Liver (tissue), 9 donors: Measurements from ENCODE around the gene COL8A1. TPM values are rescaled to one million over a fixed set of nuclear protein-coding genes. Genes with fewer than 3 reads are reported as not detected.

ENCODE experiments used
- DNase-seq: peaks from one replicate; pipeline ENCODE4 v3.0.0-alpha.2; 2017; ENCODE audit warnings: low spot score
- H3K27ac ChIP-seq, 2 donors: one replicate each; pipeline ENCODE4 v1.7.0; 2013; ENCODE audit warnings: inconsistent platforms in 2 of 2, low read length in 2 of 2, control low read depth in 1 of 2, low read depth in 1 of 2, mild to moderate bottlenecking in 1 of 2
- H3K27me3 ChIP-seq, 4 donors: one replicate each; pipeline versions ENCODE4 v1.6.1 to v1.7.0; 2013; ENCODE audit warnings: low read length in 3 of 4, inconsistent platforms in 1 of 4, mild to moderate bottlenecking in 1 of 4, moderate library complexity in 1 of 4; ENCODE audit not compliant: control insufficient read depth in 4 of 4, insufficient read depth in 4 of 4
- H3K36me3 ChIP-seq, 4 donors: one replicate each; pipeline versions ENCODE4 v1.6.1 to v1.7.0; 2013; ENCODE audit warnings: low read length in 3 of 4, mild to moderate bottlenecking in 3 of 4, low read depth in 1 of 4, moderate library complexity in 1 of 4; ENCODE audit not compliant: control insufficient read depth in 4 of 4, insufficient read depth in 3 of 4
- H3K4me1 ChIP-seq, 4 donors: one replicate each; pipeline versions ENCODE4 v1.6.1 to v1.7.0; 2013; ENCODE audit warnings: low read length in 3 of 4, mild to moderate bottlenecking in 3 of 4, moderate library complexity in 1 of 4; ENCODE audit not compliant: control insufficient read depth in 4 of 4, insufficient read depth in 4 of 4
- H3K4me3 ChIP-seq, 3 donors: one replicate each; pipeline versions ENCODE4 v1.6.1 to v1.7.0; 2013; ENCODE audit warnings: low read length in 3 of 3, control low read depth in 1 of 3, low read depth in 1 of 3, mild to moderate bottlenecking in 1 of 3
- H3K9ac ChIP-seq, 2 donors: one replicate each; pipeline ENCODE4 v1.7.0; 2013; ENCODE audit warnings: low read length in 2 of 2, mild to moderate bottlenecking in 2 of 2, moderate library complexity in 2 of 2, control low read depth in 1 of 2, low read depth in 1 of 2
- H3K9me3 ChIP-seq, 4 donors: one replicate each; pipeline versions ENCODE4 v1.6.1 to v1.7.0; 2013; ENCODE audit warnings: low read length in 3 of 4; ENCODE audit not compliant: control insufficient read depth in 4 of 4
- ATF3 ChIP-seq: IDR thresholded peaks from 2 replicates; pipeline ENCODE4 v1.6.1; 2016; ENCODE audit warnings: antibody characterized with exemption
- EGR1 ChIP-seq, 2 donors: IDR thresholded peaks; 2 replicates each; pipeline ENCODE4 v1.6.1; 2016 to 2018; ENCODE audit warnings: antibody characterized with exemption in 2 of 2, low read depth in 2 of 2
- FOXA1 ChIP-seq: IDR thresholded peaks from 2 replicates; pipeline ENCODE4 v1.6.1; 2016; ENCODE audit warnings: antibody characterized with exemption
- FOXA2 ChIP-seq: IDR thresholded peaks from 2 replicates; pipeline ENCODE4 v1.6.1; 2016; ENCODE audit warnings: antibody characterized with exemption
- GABPA ChIP-seq, 2 donors: IDR thresholded peaks in 1 of 2; conservative IDR thresholded peaks in 1 of 2; 2 replicates each; pipeline ENCODE4 v1.6.1; 2016; ENCODE audit warnings: antibody characterized with exemption in 2 of 2, mild to moderate bottlenecking in 1 of 2, moderate library complexity in 1 of 2
- HNF4A ChIP-seq, 2 donors: conservative IDR thresholded peaks; 2 replicates each; pipeline ENCODE4 v1.6.1; 2016; ENCODE audit warnings: antibody characterized with exemption in 2 of 2, mild to moderate bottlenecking in 2 of 2
- HNF4G ChIP-seq: IDR thresholded peaks from 2 replicates; pipeline ENCODE4 v1.6.1; 2016; ENCODE audit warnings: antibody characterized with exemption
- JUND ChIP-seq, 2 donors: IDR thresholded peaks; 2 replicates each; pipeline ENCODE4 v1.6.1; 2016; ENCODE audit warnings: antibody characterized with exemption in 2 of 2
- NR2F2 ChIP-seq: IDR thresholded peaks from 2 replicates; pipeline ENCODE4 v1.6.1; 2016; ENCODE audit warnings: antibody characterized with exemption
- RAD21 ChIP-seq, 2 donors: IDR thresholded peaks; 2 replicates each; pipeline ENCODE4 v1.6.1; 2016; ENCODE audit warnings: antibody characterized with exemption in 2 of 2, mild to moderate bottlenecking in 2 of 2
- RXRA ChIP-seq, 2 donors: IDR thresholded peaks; 2 replicates each; pipeline ENCODE4 v1.6.1; 2017 to 2018; ENCODE audit warnings: antibody characterized with exemption in 2 of 2, mild to moderate bottlenecking in 1 of 2
- SP1 ChIP-seq: IDR thresholded peaks from 2 replicates; pipeline ENCODE4 v1.6.1; 2018; ENCODE audit warnings: antibody characterized with exemption, mild to moderate bottlenecking
- TAF1 ChIP-seq: conservative IDR thresholded peaks from 2 replicates; pipeline ENCODE4 v1.6.1; 2016; ENCODE audit warnings: antibody characterized with exemption, mild to moderate bottlenecking
- YY1 ChIP-seq: IDR thresholded peaks from 2 replicates; pipeline ENCODE4 v1.6.1; 2016; ENCODE audit warnings: antibody characterized with exemption, mild to moderate bottlenecking
- WGBS: extraction: QIAGEN DNeasy Blood & Tissue Kit; methylation state at CpG from one replicate; pipeline ENCODE4 v1.1.7; 2013; 5-methylcytosine and 5-hydroxymethylcytosine counted together
- polyA plus RNA-seq, 2 donors: library from polyadenylated mRNA; stranded (reverse) in 1 of 2; unstranded in 1 of 2; fragments of 200-250 nt in 1 of 2; fragments of >200 nt in 1 of 2; fragmentation: Nextera tagmentation in 1 of 2; extraction: Ambion mirVana in 1 of 2; gene quantifications; one replicate each; pipeline versions ENCODE4 v1.2.1 to v1.2.3, GENCODE V29; 2013 to 2015
- total RNA-seq, 2 donors: library from RNA; depleted of rRNA; stranded (reverse); fragments of >200 nt; gene quantifications; one replicate each; pipeline ENCODE4 v1.2.3, GENCODE V29; 2014
- TF ChIP-seq, protein P1 (sequence below): fragments of 150-350 bp; IDR thresholded peaks from 2 replicates; pipeline ENCODE4 v1.5.1; 2017; ENCODE audit warnings: improper control_type of control experiment, low read depth, low read length; ENCODE audit not compliant: missing input control
- TF ChIP-seq, protein P2 (sequence below): IDR thresholded peaks from 2 replicates; pipeline ENCODE4 v1.6.1; 2016; ENCODE audit warnings: antibody characterized with exemption, mild to moderate bottlenecking
- TF ChIP-seq, protein P3 (sequence below): IDR thresholded peaks from 2 replicates; pipeline ENCODE4 v1.6.1; 2016; ENCODE audit warnings: antibody characterized with exemption
- TF ChIP-seq, protein P4 (sequence below): IDR thresholded peaks from 2 replicates; pipeline ENCODE4 v1.6.1; 2016; ENCODE audit warnings: antibody characterized with exemption
- donor health status: healthy.
- donor health status: healthy.
- donor health status: healthy.
- donor health status: healthy.
- donor health status: healthy.

COL8A1 gene
- total and polyA plus RNA-seq, 4 donors = 0.14 to 2.2 (median 1.0) TPM

- H3K27me3 ChIP-seq = no peaks in the 10 kb centered on the region
- 43% methylated on average over 3 of the region's 3 CpGs for WGBS
- no peak overlapping the region for H3K9ac ChIP-seq
- H3K9me3 ChIP-seq = no peaks in the 10 kb centered on the region
- H3K4me3 ChIP-seq = no peak overlapping the region
- H3K27ac ChIP-seq = no peak overlapping the region
- no peak for TF ChIP-seq FOXA2
- no peak for TF ChIP-seq HNF4G
- no peak for TF ChIP-seq RAD21 (IDR thresholded peaks at IDR 0.05)
- no peak for TF ChIP-seq RXRA (IDR thresholded peaks at IDR 0.05)
- no peak for TF ChIP-seq NR2F2
- TF ChIP-seq HNF4A (conservative IDR thresholded peaks at IDR 0.05) = no peak
- no peak for TF ChIP-seq ATF3
- no peak for TF ChIP-seq FOXA1
- no peak for TF ChIP-seq JUND (IDR thresholded peaks at IDR 0.05)
- TF ChIP-seq, protein P1, sequence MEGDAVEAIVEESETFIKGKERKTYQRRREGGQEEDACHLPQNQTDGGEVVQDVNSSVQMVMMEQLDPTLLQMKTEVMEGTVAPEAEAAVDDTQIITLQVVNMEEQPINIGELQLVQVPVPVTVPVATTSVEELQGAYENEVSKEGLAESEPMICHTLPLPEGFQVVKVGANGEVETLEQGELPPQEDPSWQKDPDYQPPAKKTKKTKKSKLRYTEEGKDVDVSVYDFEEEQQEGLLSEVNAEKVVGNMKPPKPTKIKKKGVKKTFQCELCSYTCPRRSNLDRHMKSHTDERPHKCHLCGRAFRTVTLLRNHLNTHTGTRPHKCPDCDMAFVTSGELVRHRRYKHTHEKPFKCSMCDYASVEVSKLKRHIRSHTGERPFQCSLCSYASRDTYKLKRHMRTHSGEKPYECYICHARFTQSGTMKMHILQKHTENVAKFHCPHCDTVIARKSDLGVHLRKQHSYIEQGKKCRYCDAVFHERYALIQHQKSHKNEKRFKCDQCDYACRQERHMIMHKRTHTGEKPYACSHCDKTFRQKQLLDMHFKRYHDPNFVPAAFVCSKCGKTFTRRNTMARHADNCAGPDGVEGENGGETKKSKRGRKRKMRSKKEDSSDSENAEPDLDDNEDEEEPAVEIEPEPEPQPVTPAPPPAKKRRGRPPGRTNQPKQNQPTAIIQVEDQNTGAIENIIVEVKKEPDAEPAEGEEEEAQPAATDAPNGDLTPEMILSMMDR = no peak
- TF ChIP-seq GABPA (IDR thresholded peaks at IDR 0.05 in 1 of 2, conservative IDR thresholded peaks at IDR 0.05 in 1 of 2) = no peak
- no peak for TF ChIP-seq SP1
- TF ChIP-seq, protein P2, sequence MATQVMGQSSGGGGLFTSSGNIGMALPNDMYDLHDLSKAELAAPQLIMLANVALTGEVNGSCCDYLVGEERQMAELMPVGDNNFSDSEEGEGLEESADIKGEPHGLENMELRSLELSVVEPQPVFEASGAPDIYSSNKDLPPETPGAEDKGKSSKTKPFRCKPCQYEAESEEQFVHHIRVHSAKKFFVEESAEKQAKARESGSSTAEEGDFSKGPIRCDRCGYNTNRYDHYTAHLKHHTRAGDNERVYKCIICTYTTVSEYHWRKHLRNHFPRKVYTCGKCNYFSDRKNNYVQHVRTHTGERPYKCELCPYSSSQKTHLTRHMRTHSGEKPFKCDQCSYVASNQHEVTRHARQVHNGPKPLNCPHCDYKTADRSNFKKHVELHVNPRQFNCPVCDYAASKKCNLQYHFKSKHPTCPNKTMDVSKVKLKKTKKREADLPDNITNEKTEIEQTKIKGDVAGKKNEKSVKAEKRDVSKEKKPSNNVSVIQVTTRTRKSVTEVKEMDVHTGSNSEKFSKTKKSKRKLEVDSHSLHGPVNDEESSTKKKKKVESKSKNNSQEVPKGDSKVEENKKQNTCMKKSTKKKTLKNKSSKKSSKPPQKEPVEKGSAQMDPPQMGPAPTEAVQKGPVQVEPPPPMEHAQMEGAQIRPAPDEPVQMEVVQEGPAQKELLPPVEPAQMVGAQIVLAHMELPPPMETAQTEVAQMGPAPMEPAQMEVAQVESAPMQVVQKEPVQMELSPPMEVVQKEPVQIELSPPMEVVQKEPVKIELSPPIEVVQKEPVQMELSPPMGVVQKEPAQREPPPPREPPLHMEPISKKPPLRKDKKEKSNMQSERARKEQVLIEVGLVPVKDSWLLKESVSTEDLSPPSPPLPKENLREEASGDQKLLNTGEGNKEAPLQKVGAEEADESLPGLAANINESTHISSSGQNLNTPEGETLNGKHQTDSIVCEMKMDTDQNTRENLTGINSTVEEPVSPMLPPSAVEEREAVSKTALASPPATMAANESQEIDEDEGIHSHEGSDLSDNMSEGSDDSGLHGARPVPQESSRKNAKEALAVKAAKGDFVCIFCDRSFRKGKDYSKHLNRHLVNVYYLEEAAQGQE = no peak
- no peak for TF ChIP-seq EGR1 (IDR thresholded peaks at IDR 0.05; ENCODE audit: low read depth in 2 of 2)
- TF ChIP-seq TAF1 = no peak
- TF ChIP-seq, protein P3, sequence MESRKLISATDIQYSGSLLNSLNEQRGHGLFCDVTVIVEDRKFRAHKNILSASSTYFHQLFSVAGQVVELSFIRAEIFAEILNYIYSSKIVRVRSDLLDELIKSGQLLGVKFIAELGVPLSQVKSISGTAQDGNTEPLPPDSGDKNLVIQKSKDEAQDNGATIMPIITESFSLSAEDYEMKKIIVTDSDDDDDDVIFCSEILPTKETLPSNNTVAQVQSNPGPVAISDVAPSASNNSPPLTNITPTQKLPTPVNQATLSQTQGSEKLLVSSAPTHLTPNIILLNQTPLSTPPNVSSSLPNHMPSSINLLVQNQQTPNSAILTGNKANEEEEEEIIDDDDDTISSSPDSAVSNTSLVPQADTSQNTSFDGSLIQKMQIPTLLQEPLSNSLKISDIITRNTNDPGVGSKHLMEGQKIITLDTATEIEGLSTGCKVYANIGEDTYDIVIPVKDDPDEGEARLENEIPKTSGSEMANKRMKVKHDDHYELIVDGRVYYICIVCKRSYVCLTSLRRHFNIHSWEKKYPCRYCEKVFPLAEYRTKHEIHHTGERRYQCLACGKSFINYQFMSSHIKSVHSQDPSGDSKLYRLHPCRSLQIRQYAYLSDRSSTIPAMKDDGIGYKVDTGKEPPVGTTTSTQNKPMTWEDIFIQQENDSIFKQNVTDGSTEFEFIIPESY = no peak
- no peak for TF ChIP-seq YY1
- TF ChIP-seq, protein P4, sequence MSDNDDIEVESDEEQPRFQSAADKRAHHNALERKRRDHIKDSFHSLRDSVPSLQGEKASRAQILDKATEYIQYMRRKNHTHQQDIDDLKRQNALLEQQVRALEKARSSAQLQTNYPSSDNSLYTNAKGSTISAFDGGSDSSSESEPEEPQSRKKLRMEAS = no peak
- DNase-seq = no peak
- no peaks in the 10 kb centered on the region for H3K36me3 ChIP-seq
- no peaks in the 10 kb centered on the region for H3K4me1 ChIP-seq
Observed at GRCh38 chr3:99602183-99602582, 36.2 kb upstream of the COL8A1 start.
